Measurements from ENCODE around the gene CNKSR1. TPM values are rescaled to one million over a fixed set of nuclear protein-coding genes. Genes with fewer than 3 reads are reported as not detected.

Gene CNKSR1
- polyA plus RNA-seq, 1 of the 3 experiments (the other 2 are of a cell fraction) = 0.49 TPM

GRCh38 chr1:26189331-26189730 lies 12.0 kb downstream of the CNKSR1 start:
- WGBS (ENCODE audit: low lambda C conversion rate) = 83% methylated on average over 3 of the region's 6 CpGs

More at GRCh38 chr1:26189331-26189730, 12.0 kb downstream of the CNKSR1 start:
- Histone ChIP-seq H3K9me2 (no peaks in the 10 kb centered on the region), H3K4me3 (ENCODE audit: low read depth in 2 of 2, low read length in 1 of 2) (no peak overlapping the region), H3K4me2 (no peak overlapping the region), H2AFZ (ENCODE audit: low read depth) (no peak overlapping the region), H3K4me1 (ENCODE audit: control insufficient read depth in 1 of 2, insufficient read depth in 2 of 2, low read depth in 1 of 2, low read length in 1 of 2) (no peaks in the 10 kb centered on the region), H3K79me2 (ENCODE audit: insufficient read depth) (no peaks in the 10 kb centered on the region), H3K9ac (no peak overlapping the region), H4K20me1 (ENCODE audit: insufficient read depth) (no peaks in the 10 kb centered on the region), H3K9me3 (no peaks in the 10 kb centered on the region), H3F3A (replicated peaks; ENCODE audit: insufficient read depth) (no peaks in the 10 kb centered on the region), H3K27ac (ENCODE audit: low read depth in 2 of 2, low read length in 1 of 2) (no peak overlapping the region), H3K27me3 (ENCODE audit: insufficient read depth) (no peaks in the 10 kb centered on the region; the same call in 1 of the 2 replicates), H3K36me3 (replicated peaks in 1 of 2; ENCODE audit: control insufficient read depth in 1 of 2, insufficient read depth in 2 of 2, low read length in 1 of 2) (no peaks in the 10 kb centered on the region)
- TF ChIP-seq MEF2A (IDR thresholded peaks at IDR 0.05; ENCODE audit: borderline replicate concordance, low read depth) (no peak), FOXM1 (IDR thresholded peaks at IDR 0.05; ENCODE audit: low read depth) (no peak), RCOR1 (IDR thresholded peaks at IDR 0.05; ENCODE audit: low read length) (no peak), USF1 (IDR thresholded peaks at IDR 0.05; ENCODE audit: borderline replicate concordance, low read depth) (no peak), RFX5 (IDR thresholded peaks at IDR 0.05; ENCODE audit: low read length) (no peak), NFIC (IDR thresholded peaks at IDR 0.05; ENCODE audit: borderline replicate concordance) (no peak), TEAD4 (IDR thresholded peaks at IDR 0.05; ENCODE audit: borderline replicate concordance, insufficient read depth) (no peak), EZH2phosphoT487 (IDR thresholded peaks at IDR 0.05; ENCODE audit: borderline replicate concordance, low read depth) (no peak), REST (IDR thresholded peaks at IDR 0.05; ENCODE audit: low read depth, low read length) (no peak), ELF1 (IDR thresholded peaks at IDR 0.05) (no peak)
- TF ChIP-seq, protein P1, sequence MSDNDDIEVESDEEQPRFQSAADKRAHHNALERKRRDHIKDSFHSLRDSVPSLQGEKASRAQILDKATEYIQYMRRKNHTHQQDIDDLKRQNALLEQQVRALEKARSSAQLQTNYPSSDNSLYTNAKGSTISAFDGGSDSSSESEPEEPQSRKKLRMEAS (IDR thresholded peaks at IDR 0.05; ENCODE audit: low read depth) = no peak
- TF ChIP-seq, protein P2, sequence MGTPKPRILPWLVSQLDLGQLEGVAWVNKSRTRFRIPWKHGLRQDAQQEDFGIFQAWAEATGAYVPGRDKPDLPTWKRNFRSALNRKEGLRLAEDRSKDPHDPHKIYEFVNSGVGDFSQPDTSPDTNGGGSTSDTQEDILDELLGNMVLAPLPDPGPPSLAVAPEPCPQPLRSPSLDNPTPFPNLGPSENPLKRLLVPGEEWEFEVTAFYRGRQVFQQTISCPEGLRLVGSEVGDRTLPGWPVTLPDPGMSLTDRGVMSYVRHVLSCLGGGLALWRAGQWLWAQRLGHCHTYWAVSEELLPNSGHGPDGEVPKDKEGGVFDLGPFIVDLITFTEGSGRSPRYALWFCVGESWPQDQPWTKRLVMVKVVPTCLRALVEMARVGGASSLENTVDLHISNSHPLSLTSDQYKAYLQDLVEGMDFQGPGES (IDR thresholded peaks at IDR 0.05; ENCODE audit: low read depth, low read length) = no peak
- no peak for DNase-seq
- ChIA-PET CTCF (interaction anchor here (0.9 to 1.9 kb wide), 5 partner anchors 13 to 26 kb away, joined by 3 to 4 read pairs (median 3); partner anchors contain the start of gene ZNF593), POLR2A (no interaction called here)
